ENCODE results near the gene TUBB3.
"Not testable (repeated sequence)": the region's sequence is repeated elsewhere in the genome, so short reads cannot be mapped to it uniquely, and the experiment has no call there.

GRCh38 chr16:89968074-89968473 is 44.9 kb downstream of the TUBB3 start:
- TF ChIP-seq, protein P1, sequence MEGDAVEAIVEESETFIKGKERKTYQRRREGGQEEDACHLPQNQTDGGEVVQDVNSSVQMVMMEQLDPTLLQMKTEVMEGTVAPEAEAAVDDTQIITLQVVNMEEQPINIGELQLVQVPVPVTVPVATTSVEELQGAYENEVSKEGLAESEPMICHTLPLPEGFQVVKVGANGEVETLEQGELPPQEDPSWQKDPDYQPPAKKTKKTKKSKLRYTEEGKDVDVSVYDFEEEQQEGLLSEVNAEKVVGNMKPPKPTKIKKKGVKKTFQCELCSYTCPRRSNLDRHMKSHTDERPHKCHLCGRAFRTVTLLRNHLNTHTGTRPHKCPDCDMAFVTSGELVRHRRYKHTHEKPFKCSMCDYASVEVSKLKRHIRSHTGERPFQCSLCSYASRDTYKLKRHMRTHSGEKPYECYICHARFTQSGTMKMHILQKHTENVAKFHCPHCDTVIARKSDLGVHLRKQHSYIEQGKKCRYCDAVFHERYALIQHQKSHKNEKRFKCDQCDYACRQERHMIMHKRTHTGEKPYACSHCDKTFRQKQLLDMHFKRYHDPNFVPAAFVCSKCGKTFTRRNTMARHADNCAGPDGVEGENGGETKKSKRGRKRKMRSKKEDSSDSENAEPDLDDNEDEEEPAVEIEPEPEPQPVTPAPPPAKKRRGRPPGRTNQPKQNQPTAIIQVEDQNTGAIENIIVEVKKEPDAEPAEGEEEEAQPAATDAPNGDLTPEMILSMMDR (IDR thresholded peaks at IDR 0.05): not testable (repeated sequence)
- not testable (repeated sequence) for TF ChIP-seq POLR2A (IDR thresholded peaks at IDR 0.05)

Measured in lower leg skin (tissue), 3 donors.